Neural progenitor cell (in vitro differentiated cells): ENCODE results near the gene UNC93A.

Experiments used
- CTCF ChIP-seq: fragments of 200-600 bp; sonication (generic); IDR thresholded peaks from 2 replicates; pipeline ENCODE4 v1.5.1; 2017; ENCODE audit warnings: antibody characterized with exemption, mild to moderate bottlenecking
- EZH2 ChIP-seq: fragments of 200-600 bp; sonication (generic); IDR thresholded peaks from 2 replicates; pipeline ENCODE4 v1.6.1; 2017; ENCODE audit warnings: antibody characterized with exemption, mild to moderate bottlenecking, moderate library complexity

- TF ChIP-seq CTCF (no peak), EZH2 (no peak)
Observed at GRCh38 chr6:167331565-167331964, 40.5 kb downstream of the UNC93A start.
